ENCODE data around the gene FUT8.
A peak's percentile ranks its signal among the peaks of the same experiment; 100 is the strongest.

FUT8 gene

DNA sequence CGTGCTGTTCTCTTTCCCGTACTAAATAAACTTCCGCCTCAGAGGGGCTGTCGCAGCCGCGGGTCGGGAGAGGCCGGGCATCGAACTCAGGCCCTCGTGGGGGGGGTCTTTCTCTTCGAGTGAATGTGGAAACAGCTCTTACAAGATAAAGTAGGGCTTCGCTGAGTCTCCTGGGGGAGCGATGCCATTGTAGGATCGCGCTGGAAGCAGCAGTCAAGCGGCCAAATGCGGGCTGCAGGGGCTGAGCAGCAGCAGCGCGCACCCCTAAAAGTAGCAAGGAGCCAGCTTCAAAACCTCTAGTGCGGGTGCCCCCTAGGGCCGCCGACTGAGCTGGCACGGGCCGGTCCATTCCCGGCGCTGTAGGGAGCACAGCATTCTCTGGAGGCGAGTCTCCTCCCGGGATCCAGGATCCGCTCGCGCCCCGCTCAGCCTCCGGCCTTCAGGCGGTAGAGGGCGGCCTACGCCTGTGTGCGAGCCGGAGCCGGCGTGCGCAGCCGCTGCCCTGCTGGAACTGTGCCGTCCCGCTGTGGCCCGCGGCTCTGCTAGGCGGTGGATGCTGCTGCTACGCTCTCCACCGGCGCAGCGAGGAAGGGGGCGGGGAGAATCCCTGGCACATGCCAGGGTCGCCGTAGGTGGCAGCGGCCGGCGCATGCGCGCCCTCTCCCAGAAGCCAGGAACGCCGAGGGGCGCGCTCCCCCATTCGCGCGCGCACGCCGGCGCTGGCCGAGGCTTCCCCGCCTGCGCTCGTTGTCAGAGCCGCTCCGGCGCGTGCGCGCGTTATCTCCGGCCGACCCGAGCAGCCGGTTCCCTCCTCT is at the start of gene FUT8:
Gene FUT8 (plus strand): TSS at position 699 of the 815 bp plus-strand sequence. CDS start 148,834 bp downstream, outside the sequence.
- peak; percentile 99 for DNase-seq

DNA sequence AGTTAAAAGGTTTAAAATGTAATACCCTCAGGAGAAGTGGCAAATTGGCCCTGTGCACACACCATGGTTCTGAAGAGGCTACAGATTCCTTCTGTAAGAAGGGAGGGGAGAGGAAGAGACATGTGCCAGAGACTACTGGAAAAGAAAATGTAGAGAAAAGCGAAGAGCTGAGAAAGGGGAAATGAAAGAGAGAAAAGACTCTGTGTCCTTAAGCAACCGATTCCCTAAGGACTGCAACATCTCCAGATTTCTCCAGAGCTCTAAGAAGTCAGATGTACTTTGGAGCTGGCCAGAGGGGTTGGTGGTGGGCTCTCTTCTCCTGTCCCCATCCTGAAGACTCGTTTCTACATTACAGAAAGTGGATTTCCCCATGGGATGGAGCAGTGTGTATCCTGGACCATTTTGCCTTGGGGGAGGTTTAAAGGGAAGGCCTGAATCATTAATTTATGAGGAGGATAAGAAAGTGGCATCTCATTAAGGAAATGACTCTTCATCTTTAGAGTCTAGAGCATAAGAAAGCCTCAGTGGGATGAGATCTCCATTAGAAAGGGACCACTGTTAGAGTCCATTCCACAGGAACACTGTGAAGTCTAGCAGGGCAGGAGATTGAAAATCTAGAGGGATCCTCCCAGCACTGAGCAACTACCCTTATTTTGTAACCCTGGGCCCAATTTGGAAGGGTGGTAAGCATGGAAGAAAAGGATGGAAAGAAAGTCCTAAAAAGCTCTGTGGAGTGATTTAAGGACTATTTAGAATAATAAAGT is 45.5 kb upstream of the FUT8 start:
- DNase-seq, result no peak

DNA sequence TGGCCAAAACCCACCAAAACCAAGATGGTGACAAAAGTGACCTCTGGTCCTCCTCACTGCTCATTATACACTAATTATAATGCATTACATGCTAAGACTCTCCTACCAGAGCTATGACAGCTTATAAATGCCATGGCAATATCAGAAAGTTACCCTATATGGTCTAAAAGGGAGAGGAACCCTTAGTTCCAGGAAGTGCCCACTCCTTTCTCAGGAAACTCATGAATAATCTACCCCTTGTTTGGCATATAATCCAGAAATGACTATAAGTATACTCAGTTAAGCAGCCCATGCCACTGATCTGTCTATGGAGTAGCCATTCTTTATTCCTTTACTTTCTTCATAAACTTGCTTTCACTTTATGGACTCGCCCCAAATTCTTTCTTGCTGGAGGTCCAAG is 43.0 kb upstream of the FUT8 start:
- DNase-seq, result no peak

DNA sequence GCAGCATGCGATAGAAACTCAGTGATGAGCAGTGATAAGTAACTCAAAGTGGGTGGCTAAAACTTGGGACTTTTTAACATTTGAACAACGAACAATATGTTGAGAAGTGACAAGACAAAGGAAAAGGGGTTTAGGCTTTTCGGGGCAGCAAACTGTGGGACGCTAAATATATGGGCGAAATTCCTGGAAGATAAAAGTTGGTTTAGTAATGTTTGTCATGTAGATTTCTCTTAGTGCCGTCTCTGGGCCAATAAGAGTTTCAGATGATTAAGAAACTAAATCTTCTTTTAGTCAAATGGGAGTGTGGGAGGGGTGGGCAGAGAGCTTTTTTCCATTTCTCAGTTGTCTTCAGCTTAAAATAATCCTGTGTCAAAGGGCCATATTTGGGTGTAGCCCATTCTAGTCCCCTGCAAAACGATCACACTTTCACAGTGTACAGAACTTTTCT is 41.7 kb upstream of the FUT8 start:
- no peak for DNase-seq

DNA sequence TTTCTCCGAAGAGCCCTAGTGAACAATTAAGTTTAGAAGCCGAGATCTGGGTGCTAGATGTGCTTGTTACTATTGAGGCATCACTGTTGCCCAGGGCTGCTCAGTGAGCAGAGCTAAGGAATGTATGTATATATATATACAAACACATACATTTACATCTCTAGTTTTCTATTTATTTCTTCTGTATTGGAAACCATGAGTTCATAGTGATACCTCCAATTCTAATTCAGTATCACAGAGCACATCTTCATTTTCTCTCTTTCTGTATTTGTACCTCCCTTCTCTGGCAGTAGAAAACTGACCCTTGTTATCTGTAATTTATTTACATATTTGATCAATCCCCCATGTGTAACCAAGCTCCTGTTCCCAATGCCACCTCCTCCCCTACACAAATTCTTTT is 40.7 kb upstream of the FUT8 start:
- no peak for DNase-seq

DNA sequence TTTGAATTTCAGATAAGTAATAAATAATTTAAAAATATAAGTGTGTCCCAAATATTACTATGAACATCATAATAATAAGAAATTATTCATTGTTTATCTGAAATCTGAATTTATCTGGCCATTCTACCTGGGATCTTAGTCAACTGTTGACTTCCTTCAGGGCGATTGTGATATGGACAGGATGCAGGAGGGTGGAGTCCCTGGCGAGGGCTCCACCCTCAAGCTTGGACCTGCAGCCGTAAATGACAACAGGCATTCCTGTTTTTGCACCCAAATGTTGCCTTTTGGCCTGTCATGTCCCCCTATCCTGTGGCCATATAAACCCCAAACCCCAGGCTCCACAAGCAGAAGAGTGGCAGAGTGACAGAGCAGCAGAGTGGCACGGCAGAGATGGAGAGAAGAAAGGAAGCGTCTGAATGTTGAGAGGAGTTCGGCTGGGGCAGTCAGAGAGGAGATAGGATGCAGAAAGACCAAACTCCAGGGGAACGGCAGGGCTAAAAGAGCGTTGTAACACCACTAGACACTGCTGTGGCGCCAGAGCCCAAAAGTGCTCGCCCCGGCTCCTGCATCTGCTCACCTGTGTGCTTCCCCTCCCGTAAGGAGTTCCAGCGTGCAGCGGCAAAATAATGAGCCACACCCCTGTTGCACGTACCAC is 39.4 kb upstream of the FUT8 start:
- DNase-seq, result no peak

DNA sequence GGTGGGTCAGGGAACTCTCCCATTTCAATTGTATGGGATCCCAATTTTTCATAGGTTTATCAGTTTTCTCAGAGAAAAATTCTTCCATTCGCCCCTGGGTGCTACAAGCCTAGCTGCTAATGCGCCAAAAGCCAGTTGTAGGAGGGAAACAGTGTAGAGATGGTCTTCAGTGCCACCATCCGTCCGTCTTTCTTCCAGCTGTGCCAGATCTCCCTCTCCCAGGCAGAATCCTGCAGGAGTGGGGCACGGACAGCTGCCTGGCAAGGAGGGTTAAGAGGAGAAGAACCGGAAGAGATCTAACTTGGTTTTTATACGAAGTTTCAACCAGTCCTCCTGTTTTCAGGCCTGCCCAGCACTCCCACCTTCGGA is 38.9 kb upstream of the FUT8 start:
- no peak for DNase-seq

DNA sequence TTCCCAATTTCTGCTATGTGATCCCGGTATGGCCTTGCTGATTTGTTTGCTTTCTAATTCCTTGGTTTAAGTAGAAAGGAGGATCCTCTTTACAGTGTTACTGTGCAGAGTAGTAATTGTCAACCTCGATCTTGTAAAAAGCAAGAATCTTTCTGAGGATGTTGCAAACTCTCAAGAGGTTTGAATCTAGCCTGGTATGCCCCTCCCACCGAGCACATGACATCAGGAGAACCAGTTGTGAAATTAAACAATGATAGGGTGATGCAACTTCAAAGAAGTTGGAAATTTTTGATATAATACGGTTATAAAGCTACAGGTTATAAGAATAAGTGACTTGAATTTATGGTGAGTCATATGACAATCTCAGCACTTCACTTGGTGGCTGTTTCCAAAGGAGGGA is 35.0 kb upstream of the FUT8 start:
- DNase-seq, result no peak

DNA sequence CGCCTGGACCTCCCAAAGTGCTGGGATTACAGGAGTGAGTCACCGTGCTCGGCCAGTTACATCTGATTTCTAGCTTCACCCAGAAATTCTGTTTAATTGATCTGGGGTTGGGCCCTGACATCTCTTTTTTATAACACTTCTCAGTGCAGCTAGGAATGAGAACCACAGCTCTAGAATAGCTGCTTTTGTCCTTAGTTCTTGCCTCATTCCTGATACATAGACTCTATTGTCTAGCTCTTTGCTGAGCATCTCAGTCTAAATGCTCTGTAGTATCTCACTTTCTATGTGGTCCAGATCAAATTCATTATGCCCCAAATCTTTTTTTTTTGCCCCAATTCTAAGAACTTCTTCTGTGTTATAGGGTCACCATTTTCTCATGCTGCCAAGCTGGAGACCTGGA is 29.9 kb upstream of the FUT8 start:
- DNase-seq, result no peak

DNA sequence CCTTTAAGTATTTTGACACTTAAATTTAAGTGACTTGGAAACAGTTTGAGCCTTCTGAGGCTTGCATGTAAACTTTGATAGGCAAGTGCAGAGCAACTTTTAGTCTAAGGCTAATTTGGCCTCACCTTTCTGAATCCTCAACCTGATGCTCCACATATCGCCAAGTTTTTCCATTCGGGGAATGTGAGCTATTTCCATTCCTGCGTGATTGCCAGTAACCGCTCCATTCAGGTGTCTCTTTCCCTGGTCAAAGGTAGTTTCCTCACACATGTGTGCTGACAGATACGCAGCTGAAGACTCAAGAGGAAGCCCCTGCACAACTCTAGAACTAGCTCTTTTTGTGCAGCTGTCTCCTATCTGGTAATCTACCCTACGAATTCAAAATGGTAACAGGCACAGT is 25.4 kb upstream of the FUT8 start:
- DNase-seq, result no peak

DNA sequence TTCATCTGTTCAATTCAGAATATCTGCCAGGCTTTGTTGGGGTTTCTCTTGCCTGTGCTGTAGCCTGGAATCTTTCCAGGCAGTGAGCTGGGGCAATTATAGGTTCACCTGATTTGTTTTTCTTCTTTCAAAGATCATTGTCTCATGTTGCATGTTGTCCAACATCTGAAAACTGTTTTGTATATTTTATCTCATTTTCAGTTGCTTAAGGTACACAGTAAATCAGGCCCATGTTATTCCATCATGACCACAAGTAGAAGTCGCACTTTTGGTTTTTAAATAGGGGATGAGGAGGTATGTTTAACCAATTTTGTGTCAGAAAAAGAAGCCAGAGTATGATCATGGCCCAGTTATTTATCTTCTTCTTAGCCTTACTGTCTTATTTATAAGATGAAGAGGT is 24.9 kb upstream of the FUT8 start:
- DNase-seq, result no peak

DNA sequence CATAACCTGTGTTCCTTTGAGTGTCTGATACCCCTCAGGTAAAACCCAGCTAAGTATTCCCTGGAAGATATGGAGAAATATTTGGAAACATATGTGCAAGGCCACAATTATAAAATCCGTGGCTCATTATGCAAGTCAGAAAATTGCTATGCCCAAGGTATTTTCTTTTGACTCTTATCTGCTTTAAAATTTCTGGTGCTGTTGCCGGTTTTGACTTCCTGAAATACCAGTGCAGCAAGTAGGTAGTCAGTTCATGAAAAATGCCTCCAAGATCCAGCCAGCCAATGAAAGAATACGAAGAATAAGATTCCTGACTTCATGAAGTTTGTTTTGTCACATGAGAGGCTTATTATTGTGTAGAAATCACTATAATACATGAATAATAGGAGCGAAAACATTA is 20.2 kb upstream of the FUT8 start:
- DNase-seq, result no peak

DNA sequence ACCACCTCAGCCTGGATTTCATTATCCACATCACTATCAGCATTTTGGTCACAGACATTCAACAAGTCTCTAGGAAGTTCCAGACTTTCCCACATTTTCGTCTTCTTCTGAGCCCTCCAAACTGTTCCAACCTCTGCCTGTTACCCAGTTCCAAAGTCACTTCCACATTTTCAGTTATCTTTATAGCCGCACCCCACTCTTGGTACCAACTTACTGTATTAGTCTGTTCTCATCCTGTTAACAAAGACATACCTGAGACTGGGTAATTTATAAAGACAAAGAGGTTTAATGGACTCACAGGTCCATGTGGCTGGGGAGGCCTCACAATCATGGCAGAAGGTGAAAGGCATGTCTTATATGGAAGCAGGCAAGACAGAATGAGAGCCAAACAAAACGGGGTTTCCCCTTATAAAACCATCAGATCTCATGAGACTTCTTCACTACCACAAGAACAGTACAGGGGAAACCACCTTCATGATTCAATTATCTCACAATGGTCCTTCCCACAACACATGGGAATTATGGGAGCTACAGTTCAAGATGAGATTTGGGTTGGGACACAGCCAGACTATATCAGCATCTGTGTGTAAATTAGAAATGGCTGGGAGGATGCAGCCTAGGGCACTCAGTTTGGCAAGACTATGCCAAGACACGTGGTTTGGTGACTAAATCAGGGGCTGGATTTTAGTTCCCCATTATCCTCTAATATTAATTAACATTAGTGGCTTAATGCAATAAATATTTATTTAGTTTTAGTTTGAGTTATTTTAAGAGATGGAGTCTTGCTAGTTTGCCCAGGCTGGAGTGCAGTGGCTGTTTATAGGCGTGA is 16.2 kb upstream of the FUT8 start:
- DNase-seq, result no peak

DNA sequence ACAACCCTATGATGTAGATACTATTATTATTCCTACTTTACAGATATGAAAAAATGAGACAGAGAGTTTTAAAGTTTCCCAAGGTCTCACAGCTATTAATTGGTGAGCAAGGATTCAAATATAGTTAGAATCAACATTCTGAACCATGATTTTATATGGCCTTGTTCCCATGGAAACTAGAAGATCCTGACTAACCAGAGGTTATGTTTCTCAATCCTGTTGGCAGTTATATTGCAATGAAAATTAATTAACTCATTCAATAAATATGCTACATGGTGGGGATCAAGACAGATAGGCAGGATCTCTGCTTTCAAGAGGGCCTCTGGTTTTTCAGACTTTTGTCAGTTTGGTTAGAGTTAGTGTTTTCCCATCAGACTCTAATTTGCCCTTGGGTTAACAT is 9.3 kb upstream of the FUT8 start:
- no peak for DNase-seq

DNA sequence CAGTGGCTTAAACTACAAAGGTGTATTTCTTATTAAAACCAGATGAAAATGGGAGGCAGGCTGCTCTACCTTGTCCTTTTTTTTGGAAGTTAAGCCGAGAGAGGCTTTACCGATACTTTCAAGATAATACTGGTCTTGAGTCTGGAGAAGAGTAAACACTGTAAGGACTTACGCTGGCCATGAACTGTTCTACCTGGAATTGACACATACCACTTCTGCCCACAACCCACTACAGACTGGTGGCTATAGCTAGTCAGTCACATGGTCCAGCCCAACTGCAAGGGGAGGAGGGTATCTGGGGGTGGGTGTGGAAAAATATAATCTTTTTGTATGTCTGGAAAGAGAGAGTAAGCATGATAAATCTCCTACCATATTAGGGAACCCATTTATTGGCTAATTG is 4.4 kb upstream of the FUT8 start:
- DNase-seq, result no peak

DNA sequence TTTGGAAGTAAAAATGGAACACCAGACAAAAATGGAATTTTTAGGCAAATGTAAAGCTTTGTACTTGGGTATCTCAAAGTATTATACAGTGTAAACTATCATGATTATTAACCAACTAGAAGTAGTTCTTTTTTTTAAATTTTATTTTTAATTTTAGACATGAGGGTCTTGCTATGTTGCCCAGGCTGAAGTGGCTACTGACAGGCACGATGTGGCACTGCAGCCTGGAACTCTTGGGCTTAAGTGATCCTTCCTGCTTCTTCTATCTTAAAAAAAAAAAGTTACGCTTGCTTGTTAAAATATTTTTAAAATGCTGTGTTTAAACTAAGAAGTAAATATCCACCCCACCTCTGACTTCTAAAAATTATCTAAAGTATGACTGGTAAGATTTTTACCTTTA is 1.9 kb upstream of the FUT8 start:
- DNase-seq, result no peak

DNA sequence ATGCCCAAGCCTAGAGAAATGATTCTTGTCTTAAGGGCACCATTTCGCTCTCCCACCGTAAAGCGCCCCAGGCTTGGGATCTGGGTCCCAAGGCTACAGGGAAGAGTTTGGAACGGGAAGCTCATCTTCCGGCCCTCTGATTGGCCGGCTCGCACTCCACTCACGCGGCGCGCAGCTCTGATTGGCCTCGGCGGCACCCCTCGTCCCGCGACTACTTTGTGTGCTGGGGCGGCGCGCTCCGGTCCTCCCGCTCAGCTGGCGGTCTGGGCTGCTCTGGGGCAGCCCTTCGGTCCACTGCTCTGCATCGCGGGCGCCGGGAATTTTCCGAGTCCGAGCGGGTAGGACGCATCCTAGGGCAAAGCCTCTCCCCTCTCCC is 886 bp upstream of the FUT8 start:
- DNase-seq, result peak; percentile 84

DNA sequence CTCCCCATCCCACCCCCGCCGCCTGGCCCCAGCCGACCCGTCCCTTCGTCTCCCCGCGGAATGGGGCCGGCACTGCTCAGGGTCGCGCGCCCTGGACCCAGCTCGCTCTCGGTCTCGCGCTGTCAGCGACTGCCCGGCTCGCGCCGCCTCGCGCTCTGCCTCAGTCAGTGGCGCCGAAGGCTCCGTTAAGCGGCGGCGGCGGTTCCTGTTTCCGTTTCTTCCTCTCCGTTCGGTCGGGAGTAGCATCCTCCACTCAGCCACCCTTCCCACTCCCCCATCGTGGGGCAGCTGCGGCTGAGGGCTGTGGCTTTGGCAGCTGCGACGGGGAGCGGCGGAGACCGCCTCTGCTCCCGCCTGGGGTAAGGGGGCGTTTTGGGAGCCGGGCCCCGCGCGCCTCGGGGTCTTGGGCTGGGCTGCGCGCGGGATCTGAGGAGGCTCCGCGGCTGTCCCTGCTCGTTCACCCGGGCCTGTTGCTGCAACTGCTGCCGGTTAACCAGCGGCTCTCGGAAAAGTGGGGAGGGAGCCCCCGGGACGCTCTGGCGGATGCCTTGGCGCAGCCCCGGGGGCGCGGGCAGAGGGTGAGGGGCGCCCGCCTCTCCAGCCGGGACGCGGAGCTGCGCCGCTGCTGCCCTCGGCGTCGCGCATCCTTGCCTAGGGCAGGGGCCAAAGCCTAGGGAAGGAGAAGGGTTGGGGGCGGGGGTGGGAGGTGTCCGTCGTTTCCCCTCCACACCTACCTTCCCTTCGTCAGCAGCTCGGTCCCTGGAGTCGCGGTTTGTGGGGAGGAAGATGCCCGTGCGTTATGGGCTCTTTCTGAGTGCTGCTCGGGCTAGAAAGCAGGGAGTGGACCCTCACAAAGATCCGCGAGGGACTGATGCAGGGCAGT is 567 bp downstream of the FUT8 start:
- DNase-seq, result peak; percentile 75

DNA sequence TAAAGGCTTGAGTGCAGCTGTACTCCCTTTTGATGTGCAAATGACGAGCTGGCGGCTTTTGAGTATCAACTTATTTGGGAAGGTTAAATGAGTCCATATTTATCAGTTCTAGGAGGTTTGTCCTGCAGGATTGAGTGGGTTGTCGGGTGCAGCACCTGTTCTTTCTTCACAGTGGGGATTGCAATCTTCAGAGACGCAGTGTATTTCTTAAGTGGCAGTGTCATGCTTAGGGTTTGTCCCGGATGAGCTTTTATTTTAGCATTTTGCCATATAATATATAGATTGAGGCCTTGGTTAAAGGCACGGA is 1.2 kb downstream of the FUT8 start:
- DNase-seq, result no peak

DNA sequence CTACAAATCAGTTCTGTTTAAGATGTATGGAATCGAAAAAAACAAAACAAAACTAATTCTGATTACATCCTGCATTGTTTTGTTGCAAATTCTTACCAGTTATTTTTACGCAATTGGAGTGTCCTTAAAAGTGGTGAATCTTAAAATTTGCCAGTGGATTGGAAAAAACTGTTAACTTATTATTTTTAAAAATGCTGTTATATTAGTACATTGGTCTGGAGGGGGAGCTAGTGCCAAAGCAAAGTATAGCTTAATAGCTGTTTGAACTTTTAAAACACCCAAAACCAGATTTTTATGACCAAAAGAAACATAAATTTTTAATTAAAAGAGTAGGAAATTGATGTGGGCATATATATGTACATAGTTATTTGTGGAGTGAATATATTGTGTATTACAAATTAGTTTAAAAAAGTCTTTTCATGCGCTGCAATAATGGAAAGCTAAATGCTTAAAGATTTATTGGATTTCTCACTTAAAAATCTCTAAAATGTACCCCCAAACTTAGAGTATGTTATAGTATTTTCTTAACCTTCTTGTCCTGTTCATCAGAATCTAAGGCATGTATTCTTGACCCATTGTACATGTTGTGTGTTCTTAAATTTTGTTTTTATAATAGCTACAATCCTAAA is 2.5 kb downstream of the FUT8 start:
- peak; percentile 55 for DNase-seq

DNA sequence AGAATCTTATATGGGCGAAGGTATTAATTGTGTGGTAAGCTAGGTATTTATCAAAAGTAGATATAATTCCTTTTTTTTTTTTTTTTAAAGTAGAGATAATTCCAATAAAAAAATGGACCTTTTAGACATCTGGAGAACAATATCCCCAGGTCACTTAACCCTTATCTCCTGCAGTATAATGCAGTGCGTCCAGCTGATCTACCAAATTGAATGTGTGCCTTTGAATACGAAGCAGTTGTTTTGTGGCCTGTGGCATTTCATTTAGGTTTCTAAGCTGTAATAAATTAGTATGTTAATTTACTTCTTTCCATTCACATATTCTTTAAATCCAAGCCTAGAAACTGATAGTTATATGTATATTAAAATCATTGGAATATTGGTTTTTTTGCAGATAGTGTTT is 3.1 kb downstream of the FUT8 start:
- no peak for DNase-seq
